Measurements from ENCODE around the gene VAV3.
"Not testable (repeated sequence)": the region's sequence is repeated elsewhere in the genome, so short reads cannot be mapped to it uniquely, and the experiment has no call there.

VAV3 gene

GRCh38 chr1:107653005-107653404 lies 312.0 kb downstream of the VAV3 start:
- DNase-seq (ENCODE audit: low read depth), result no peak
- in situ Hi-C loops (cut with HindIII; ENCODE audit: low sequenced_read_pairs), result no loop called here
- no peak for TF ChIP-seq CTCF (IDR thresholded peaks at IDR 0.05; ENCODE audit: low read depth, low read length, missing control alignments)
- no peak overlapping the region for H3K4me3 ChIP-seq (ENCODE audit: low read depth, low read length)

- DNase-seq (ENCODE audit: low read depth); H3K4me3 ChIP-seq (ENCODE audit: low read depth, low read length); in situ Hi-C loops (cut with HindIII; ENCODE audit: low sequenced_read_pairs): not testable (repeated sequence)
Measured at GRCh38 chr1:107650825-107651224, 314.2 kb downstream of the VAV3 start.

GRCh38 chr1:107649023-107649422 lies 316.0 kb downstream of the VAV3 start:
- in situ Hi-C loops (cut with HindIII; ENCODE audit: low sequenced_read_pairs), result no loop called here
- H3K4me3 ChIP-seq (ENCODE audit: low read depth, low read length), result no peak overlapping the region
- no peak for TF ChIP-seq CTCF (IDR thresholded peaks at IDR 0.05; ENCODE audit: low read depth, low read length, missing control alignments)
- no peak for DNase-seq (ENCODE audit: low read depth)

GRCh38 chr1:107648071-107648470 lies 316.9 kb downstream of the VAV3 start:
- H3K4me3 ChIP-seq (ENCODE audit: low read depth, low read length), result no peak overlapping the region
- TF ChIP-seq CTCF (IDR thresholded peaks at IDR 0.05; ENCODE audit: low read depth, low read length, missing control alignments), result no peak
- in situ Hi-C loops (cut with HindIII; ENCODE audit: low sequenced_read_pairs), result no loop called here
- DNase-seq (ENCODE audit: low read depth), result peak; percentile 43

GRCh38 chr1:107647012-107647411 lies 318.0 kb downstream of the VAV3 start:
- no peak for DNase-seq (ENCODE audit: low read depth)
- in situ Hi-C loops (cut with HindIII; ENCODE audit: low sequenced_read_pairs), result no loop called here
- TF ChIP-seq CTCF (IDR thresholded peaks at IDR 0.05; ENCODE audit: low read depth, low read length, missing control alignments), result no peak
- H3K4me3 ChIP-seq (ENCODE audit: low read depth, low read length), result no peak overlapping the region

- DNase-seq (ENCODE audit: low read depth), result no peak
- no peak overlapping the region for H3K4me3 ChIP-seq (ENCODE audit: low read depth, low read length)
- no peak for TF ChIP-seq CTCF (IDR thresholded peaks at IDR 0.05; ENCODE audit: low read depth, low read length, missing control alignments)
- in situ Hi-C loops (cut with HindIII; ENCODE audit: low sequenced_read_pairs), result no loop called here
Measured at GRCh38 chr1:107643766-107644165, 321.2 kb downstream of the VAV3 start.

GRCh38 chr1:107640207-107640606 lies 324.8 kb downstream of the VAV3 start:
- H3K4me3 ChIP-seq (ENCODE audit: low read depth, low read length), result no peak overlapping the region
- in situ Hi-C loops (cut with HindIII; ENCODE audit: low sequenced_read_pairs), result no loop called here
- no peak for DNase-seq (ENCODE audit: low read depth)
- no peak for TF ChIP-seq CTCF (IDR thresholded peaks at IDR 0.05; ENCODE audit: low read depth, low read length, missing control alignments)
